Measurements from ENCODE around the gene SRP68.

DNA sequence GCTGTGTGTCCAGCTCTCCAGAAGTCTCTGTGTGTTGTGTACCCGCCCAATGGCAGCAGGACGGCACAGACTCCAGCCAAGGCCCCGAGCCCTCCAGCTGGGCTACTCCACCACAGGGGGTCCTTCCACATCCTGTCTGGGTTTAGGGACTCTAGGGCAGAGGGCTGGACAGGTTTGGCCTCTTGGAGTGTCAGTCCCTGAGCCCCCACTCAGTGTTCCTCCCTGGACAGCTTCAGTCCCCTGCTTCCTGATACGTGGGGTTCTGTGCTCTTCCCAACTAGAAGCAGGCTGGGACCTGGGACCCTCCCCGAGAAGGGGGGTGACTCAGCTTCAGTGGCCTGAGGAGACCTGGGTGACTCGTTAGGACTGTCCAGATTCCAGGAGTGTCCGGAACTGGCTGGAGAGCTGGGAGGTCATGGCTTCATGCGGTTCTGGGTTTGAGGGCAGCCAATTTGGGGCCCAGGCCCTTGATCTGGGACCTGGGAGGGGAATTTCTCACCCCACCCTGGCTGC is 67.5 kb downstream of the SRP68 start:
- TF ChIP-seq, protein P1, sequence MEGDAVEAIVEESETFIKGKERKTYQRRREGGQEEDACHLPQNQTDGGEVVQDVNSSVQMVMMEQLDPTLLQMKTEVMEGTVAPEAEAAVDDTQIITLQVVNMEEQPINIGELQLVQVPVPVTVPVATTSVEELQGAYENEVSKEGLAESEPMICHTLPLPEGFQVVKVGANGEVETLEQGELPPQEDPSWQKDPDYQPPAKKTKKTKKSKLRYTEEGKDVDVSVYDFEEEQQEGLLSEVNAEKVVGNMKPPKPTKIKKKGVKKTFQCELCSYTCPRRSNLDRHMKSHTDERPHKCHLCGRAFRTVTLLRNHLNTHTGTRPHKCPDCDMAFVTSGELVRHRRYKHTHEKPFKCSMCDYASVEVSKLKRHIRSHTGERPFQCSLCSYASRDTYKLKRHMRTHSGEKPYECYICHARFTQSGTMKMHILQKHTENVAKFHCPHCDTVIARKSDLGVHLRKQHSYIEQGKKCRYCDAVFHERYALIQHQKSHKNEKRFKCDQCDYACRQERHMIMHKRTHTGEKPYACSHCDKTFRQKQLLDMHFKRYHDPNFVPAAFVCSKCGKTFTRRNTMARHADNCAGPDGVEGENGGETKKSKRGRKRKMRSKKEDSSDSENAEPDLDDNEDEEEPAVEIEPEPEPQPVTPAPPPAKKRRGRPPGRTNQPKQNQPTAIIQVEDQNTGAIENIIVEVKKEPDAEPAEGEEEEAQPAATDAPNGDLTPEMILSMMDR (IDR thresholded peaks at IDR 0.05) = no peak
- no peak for TF ChIP-seq POLR2A (IDR thresholded peaks at IDR 0.05)

Measured in Peyer's patch (tissue), 4 donors.